IMR-90 (cell line): ENCODE data around the gene MTPN.

ENCODE experiments used
- BHLHE40 ChIP-seq: fragments of 150-350 bp; IDR thresholded peaks from 2 replicates; pipeline ENCODE4 v1.6.1; 2016; ENCODE audit warnings: mild to moderate bottlenecking, low read depth, low read length
- CEBPB ChIP-seq: IDR thresholded peaks from 2 replicates; pipeline ENCODE4 v1.6.1; 2012; ENCODE audit warnings: low read depth, low read length, improper control_type of control experiment
- CTCF ChIP-seq: conservative IDR thresholded peaks from 2 replicates; pipeline ENCODE4 v1.5.1; 2012; ENCODE audit warnings: mild to moderate bottlenecking, low read depth, low read length, improper control_type of control experiment
- FOS ChIP-seq: fragments of 150-350 bp; IDR thresholded peaks from 2 replicates; pipeline ENCODE4 v1.6.1; 2016; ENCODE audit warnings: low read depth, low read length
- MAFK ChIP-seq: IDR thresholded peaks from 2 replicates; pipeline ENCODE4 v1.6.1; 2012; ENCODE audit warnings: low read depth, low read length, improper control_type of control experiment
- MAZ ChIP-seq: IDR thresholded peaks from 2 replicates; pipeline ENCODE4 v1.6.1; 2012; ENCODE audit warnings: low read depth, mild to moderate bottlenecking, low read length, improper control_type of control experiment, moderate library complexity, borderline replicate concordance
- POLR2A ChIP-seq: IDR thresholded peaks from 2 replicates; pipeline ENCODE4 v1.6.1; 2012; ENCODE audit warnings: mild to moderate bottlenecking, low read depth, low read length
- RAD21 ChIP-seq: IDR thresholded peaks from 2 replicates; pipeline ENCODE4 v1.6.1; 2012; ENCODE audit warnings: low read length, improper control_type of control experiment
- USF2 ChIP-seq: fragments of 150-350 bp; IDR thresholded peaks from 2 replicates; pipeline ENCODE4 v1.6.1; 2017; ENCODE audit warnings: mild to moderate bottlenecking, antibody characterized with exemption, low read length, low read depth

GRCh38 chr7:135974667-135975066 is 2.5 kb downstream of the MTPN start:
- TF ChIP-seq CTCF = no peak
- no peak for TF ChIP-seq MAFK
- TF ChIP-seq POLR2A = no peak
- TF ChIP-seq MAZ = no peak
- TF ChIP-seq USF2 = no peak
- no peak for TF ChIP-seq FOS
- TF ChIP-seq RAD21 = no peak
- no peak for TF ChIP-seq CEBPB
- TF ChIP-seq BHLHE40 = no peak
